ENCODE measurements around the gene MYBPC2.
"Not testable (repeated sequence)": the region's sequence is repeated elsewhere in the genome, so short reads cannot be mapped to it uniquely, and the experiment has no call there.

Gene MYBPC2
- total RNA-seq, result 0 to 0.44 (median 0.28) reads per million in 3 experiments

- no peak for DNase-seq
These were observed at the start of gene MYBPC2 for GRCh38 chr19:50432221-50433028. MYBPC2 (plus strand) TSS chr19:50432892; CDS start chr19:50432954, 62 bp downstream.

DNA sequence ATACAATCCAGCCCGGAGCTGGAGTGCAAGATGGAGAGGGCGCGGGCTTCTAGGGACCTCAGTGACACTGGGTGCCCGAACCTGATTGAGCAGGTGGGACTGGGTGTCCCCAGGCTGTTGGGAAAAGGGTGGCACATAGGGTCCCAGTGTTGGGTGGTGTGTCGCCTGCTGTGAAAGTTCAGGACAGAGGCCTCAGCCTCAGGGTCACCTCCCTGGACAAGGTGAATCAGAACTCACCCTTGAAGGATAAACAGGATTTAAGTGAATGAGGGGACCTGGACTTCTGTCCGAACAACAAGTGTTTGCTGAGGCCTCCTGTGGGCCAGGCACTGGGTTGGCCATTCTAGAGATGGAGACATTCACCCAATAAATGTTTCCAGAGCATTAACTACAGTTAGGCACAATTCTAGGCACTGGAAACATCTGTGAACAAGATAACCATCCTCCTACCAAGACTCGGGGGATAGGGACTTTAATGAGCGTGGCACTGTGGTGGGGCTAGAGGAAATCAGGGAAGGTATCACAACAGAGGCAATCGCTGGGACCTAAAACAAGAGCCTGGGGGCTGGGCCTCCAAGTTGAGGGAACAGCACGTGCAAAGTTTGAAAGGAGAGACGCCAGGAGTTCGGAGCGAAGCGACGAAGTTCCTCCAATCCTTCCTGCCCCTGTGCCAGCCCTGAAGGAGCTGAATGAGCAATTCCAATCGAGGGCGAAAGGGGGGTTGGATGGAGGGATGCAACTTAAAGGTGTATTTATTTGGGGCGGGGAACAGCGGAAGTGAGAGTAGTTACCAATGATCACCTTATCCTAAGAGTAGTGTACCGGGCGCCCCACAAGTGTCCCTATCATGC lies 49.5 kb upstream of the MYBPC2 start:
- DNase-seq, result no peak

GRCh38 chr19:50383852-50384684 lies 48.6 kb upstream of the MYBPC2 start, which contains the start of gene POLD1:
POLD1 (plus strand) TSS chr19:50384347; CDS start chr19:50398852, 14,505 bp downstream.
- DNase-seq, result peak; percentile 100

- no peak for DNase-seq
These were observed 47.8 kb upstream of the MYBPC2 start for GRCh38 chr19:50384685-50385535.

- no peak for DNase-seq
These were observed 45.4 kb upstream of the MYBPC2 start for GRCh38 chr19:50387176-50387867.

- DNase-seq, result no peak
These were observed 44.8 kb upstream of the MYBPC2 start for GRCh38 chr19:50387868-50388245.

DNA sequence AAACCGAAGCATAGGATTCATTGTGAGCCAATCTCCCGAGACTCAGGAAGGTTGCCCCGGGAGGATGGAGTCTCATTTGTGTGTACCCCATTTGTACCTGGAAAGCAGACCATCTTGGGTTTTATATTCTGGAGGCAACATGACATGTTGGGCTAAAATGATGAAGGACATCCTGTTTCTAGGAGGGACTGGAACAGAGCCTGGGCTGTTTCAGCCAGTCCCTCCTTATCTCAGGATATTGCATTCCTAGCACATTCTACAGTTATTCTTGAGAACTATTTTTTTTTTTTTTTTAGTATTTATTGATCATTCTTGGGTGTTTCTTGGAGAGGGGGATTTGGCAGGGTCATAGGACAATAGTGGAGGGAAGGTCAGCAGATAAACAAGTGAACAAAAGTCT lies 42.4 kb upstream of the MYBPC2 start:
- not testable (repeated sequence) for DNase-seq

- DNase-seq, result not testable (repeated sequence)
These were observed 41.7 kb upstream of the MYBPC2 start for GRCh38 chr19:50390952-50391351.

DNA sequence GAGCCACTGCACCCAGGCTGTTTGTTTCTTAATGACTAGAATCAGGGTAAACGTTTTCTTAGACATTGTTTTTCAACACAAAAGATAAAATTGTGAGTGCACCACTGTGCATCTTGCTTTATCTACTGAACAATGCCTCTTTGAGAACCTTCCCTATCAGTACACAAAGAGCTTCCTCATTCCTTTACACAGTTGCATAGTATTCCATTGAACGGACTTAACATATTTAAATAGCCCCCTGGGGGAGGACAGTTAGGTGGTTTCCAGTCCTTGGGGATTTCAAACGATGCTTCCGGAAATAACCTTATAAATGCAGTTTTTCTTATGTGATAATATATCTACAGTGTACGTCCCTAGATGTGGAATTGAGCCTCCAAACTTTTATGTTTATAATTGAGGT lies 39.9 kb upstream of the MYBPC2 start:
- no peak for DNase-seq

- DNase-seq, result no peak
These were observed 39.1 kb upstream of the MYBPC2 start for GRCh38 chr19:50393589-50393988.

DNA sequence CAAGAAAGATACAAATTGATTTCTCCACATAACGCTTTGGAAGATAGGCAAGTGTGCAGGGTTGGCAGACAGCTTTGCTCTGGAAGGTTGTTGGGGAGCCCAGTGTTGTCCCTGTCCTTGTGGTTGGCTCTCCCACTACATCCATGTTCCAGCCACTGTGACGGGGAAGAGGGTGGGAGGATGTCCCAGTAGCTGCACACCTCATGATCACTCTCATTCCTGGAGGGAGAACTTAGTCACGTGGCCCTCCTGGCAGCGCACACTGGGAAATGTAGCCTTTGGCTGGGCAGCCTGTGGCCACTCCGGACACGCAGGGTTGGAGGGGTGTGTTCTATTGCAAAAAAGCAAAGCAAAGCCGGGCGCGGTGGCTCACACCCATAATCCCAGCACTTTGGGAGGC lies 38.7 kb upstream of the MYBPC2 start:
- DNase-seq, result no peak

DNA sequence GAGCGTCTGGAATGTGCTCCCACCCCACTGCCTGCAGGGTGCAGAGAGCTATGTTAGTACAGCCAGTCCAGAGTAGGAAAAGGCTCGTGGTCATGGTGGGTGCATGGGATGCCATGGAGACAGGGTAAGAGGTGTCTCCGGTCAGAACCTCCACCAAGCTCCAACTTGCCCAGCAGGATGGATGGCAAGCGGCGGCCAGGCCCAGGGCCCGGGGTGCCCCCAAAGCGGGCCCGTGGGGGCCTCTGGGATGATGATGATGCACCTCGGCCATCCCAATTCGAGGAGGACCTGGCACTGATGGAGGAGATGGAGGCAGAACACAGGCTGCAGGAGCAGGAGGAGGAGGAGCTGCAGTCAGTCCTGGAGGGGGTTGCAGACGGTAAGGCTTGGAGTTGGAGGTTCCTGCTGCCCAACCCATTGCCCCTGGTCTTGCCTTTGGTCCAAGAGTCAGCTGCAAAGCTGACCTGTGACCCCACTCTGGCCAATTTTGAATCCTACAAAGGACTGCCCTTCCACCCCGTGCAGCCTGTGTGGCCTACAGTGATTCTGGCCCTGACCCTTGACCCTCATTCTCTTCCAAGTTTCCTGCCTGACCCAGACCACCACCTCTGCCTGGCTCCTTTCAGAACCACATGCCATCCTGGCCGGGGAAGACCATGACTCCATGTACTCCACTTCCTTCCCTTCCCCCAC lies 33.9 kb upstream of the MYBPC2 start:
- DNase-seq, result no peak

DNA sequence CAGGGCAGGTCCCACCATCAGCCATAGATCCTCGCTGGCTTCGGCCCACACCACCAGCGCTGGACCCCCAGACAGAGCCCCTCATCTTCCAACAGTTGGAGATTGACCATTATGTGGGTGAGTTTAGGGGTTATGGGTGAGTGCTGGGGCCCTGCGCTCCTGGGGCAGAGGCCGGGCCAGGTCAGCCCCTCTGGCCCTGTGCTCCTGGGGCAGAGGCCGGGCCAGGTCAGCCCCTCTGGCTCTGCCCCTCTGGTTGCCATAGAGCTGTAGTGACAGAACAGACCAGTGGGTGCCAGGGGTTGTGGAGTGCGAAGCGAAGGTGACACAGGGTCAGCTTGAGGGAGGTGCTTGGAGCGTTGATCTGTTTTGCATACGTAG lies 33.3 kb upstream of the MYBPC2 start:
- DNase-seq, result no peak

- DNase-seq, result no peak
These were observed 30.9 kb upstream of the MYBPC2 start for GRCh38 chr19:50401605-50402450.

DNA sequence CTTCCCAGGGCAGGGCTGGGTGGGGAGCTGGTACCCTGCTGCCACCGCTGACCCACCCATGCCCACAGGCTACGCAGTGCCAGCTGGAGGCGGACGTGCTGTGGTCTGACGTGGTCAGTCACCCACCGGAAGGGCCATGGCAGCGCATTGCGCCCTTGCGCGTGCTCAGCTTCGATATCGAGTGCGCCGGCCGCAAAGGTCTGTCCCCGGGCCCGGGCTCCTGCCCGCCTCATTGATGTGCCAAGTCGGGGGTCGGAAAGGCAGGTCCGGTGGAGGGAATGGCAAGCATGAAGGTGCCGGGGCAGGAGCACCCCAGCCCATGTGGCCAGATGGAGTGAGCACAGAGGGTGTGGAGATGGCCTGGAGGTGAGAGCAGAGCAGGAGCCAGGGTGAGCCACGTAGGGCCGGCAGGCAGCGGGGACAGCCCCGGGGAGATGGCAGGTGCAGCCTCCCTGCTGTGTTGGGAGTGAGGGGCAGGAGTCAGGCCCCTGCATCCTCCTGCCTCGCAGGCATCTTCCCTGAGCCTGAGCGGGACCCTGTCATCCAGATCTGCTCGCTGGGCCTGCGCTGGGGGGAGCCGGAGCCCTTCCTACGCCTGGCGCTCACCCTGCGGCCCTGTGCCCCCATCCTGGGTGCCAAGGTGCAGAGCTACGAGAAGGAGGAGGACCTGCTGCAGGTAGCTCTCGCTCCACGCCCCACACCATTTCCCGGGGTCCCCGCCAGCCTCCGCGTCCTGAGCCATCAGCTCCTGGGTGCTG lies 30.0 kb upstream of the MYBPC2 start:
- DNase-seq, result no peak

DNA sequence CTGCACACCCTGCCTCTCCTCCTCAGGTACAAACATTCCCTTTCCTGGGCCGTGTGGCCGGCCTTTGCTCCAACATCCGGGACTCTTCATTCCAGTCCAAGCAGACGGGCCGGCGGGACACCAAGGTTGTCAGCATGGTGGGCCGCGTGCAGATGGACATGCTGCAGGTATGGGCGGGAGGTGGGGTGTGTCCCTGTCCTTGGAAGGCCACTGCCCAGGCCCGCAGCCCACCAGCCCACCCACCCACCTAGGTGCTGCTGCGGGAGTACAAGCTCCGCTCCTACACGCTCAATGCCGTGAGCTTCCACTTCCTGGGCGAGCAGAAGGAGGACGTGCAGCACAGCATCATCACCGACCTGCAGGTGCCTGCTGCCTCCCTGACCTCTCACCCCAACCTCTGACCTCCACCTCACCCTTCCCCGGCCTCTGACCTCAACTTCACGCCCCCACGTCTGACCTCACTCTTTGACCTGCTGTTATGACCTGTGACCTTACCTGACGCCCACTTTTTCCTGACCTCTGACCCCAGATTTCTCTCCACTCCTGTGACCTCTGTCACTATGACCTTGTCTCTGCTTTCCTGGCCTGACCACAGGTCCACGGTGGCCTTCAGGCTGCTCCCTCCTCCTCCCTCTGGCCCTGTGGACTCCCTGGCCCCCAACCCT lies 26.4 kb upstream of the MYBPC2 start:
- DNase-seq, result no peak

- no peak for DNase-seq
These were observed 25.9 kb upstream of the MYBPC2 start for GRCh38 chr19:50406829-50407228.

- no peak for DNase-seq
These were observed 23.3 kb upstream of the MYBPC2 start for GRCh38 chr19:50409347-50409746.

Measured in central memory CD4-positive, alpha-beta T cell (primary cell).